ENCODE data around the gene DEFB108B. TPM values are rescaled to one million over a fixed set of nuclear protein-coding genes. Genes with fewer than 3 reads are reported as not detected.
"Not testable (repeated sequence)": the region's sequence is repeated elsewhere in the genome, so short reads cannot be mapped to it uniquely, and the experiment has no call there.

The DEFB108B gene
- not detected for polyA plus RNA-seq (2013, experiment 1 of 2)
- not detected for polyA plus RNA-seq (2013, experiment 2 of 2)

GRCh38 chr11:71832811-71833210, at the start of gene DEFB108B:
Gene DEFB108B, plus strand, starts transcription at chr11:71833200. Its CDS starts 0 bp downstream, at chr11:71833200.
- H3K9me3 ChIP-seq (ENCODE audit: control insufficient read depth, low read length); H3K4me1 ChIP-seq (ENCODE audit: control insufficient read depth, insufficient read depth, low read length, poor library complexity, severe bottlenecking); H3K4me3 ChIP-seq (ENCODE audit: extremely low read depth, insufficient read depth, low read length, poor library complexity, severe bottlenecking); H3K36me3 ChIP-seq (ENCODE audit: control insufficient read depth, insufficient read depth, low read length); H3K27ac ChIP-seq (ENCODE audit: low read depth, low read length, severe bottlenecking): not testable (repeated sequence)
- no CpG with 5 or more reads among the region's 1 CpG for WGBS, 2 experiments (ENCODE audit: insufficient coverage in 2 of 2)

GRCh38 chr11:71786114-71786847, 46.7 kb upstream of the DEFB108B start:
- Histone ChIP-seq H3K27ac (ENCODE audit: low read depth, low read length, severe bottlenecking) (peak overlapping the region; percentile 36), H3K4me3 (ENCODE audit: extremely low read depth, insufficient read depth, low read length, poor library complexity, severe bottlenecking) (peak overlapping the region; percentile 47)
- H3K36me3 ChIP-seq (ENCODE audit: control insufficient read depth, insufficient read depth, low read length); H3K9me3 ChIP-seq (ENCODE audit: control insufficient read depth, low read length); H3K4me1 ChIP-seq (ENCODE audit: control insufficient read depth, insufficient read depth, low read length, poor library complexity, severe bottlenecking): not testable (repeated sequence)
- WGBS, 2 experiments (ENCODE audit: insufficient coverage in 2 of 2), result 6 to 9% methylated on average over 14 to 27 of the region's 40 CpGs

DNA sequence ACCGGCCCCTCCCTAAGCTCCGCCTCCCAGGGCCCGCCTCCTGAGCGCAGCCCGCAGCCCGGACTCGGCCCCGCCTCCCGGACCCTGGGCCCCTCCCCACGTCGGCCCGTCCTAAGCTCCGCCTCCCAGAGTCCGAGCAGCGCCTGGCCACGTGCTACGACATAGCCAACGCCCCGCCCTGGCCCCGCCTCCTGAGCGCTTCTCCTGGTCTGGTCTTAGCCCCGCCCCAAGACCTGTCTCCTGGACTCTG, 46.2 kb upstream of the DEFB108B start:
- not testable (repeated sequence) for H3K36me3 ChIP-seq (ENCODE audit: control insufficient read depth, insufficient read depth, low read length); H3K9me3 ChIP-seq (ENCODE audit: control insufficient read depth, low read length); H3K4me1 ChIP-seq (ENCODE audit: control insufficient read depth, insufficient read depth, low read length, poor library complexity, severe bottlenecking)
- Histone ChIP-seq H3K4me3 (ENCODE audit: extremely low read depth, insufficient read depth, low read length, poor library complexity, severe bottlenecking) (peak overlapping the region; percentile 47), H3K27ac (ENCODE audit: low read depth, low read length, severe bottlenecking) (peak overlapping the region; percentile 49)
- 0% methylated on average over 11 to 12 of the region's 22 CpGs for WGBS, 2 experiments (ENCODE audit: insufficient coverage in 2 of 2)

- Histone ChIP-seq H3K4me1 (ENCODE audit: control insufficient read depth, insufficient read depth, low read length, poor library complexity, severe bottlenecking) (peaks cover 4% of the 10 kb centered on the region), H3K36me3 (ENCODE audit: control insufficient read depth, insufficient read depth, low read length) (no peaks in the 10 kb centered on the region), H3K27ac (ENCODE audit: low read depth, low read length, severe bottlenecking) (peak overlapping the region; percentile 74), H3K9me3 (ENCODE audit: control insufficient read depth, low read length) (no peaks in the 10 kb centered on the region), H3K4me3 (ENCODE audit: extremely low read depth, insufficient read depth, low read length, poor library complexity, severe bottlenecking) (peak overlapping the region; percentile 47)
- 0% methylated on average over 26 to 32 of the region's 62 CpGs for WGBS, 2 experiments (ENCODE audit: insufficient coverage in 2 of 2)
These were observed 45.7 kb upstream of the DEFB108B start for GRCh38 chr11:71787098-71787823.

GRCh38 chr11:71787824-71788454, 45.1 kb upstream of the DEFB108B start:
- H3K9me3 ChIP-seq (ENCODE audit: control insufficient read depth, low read length); H3K36me3 ChIP-seq (ENCODE audit: control insufficient read depth, insufficient read depth, low read length); H3K4me1 ChIP-seq (ENCODE audit: control insufficient read depth, insufficient read depth, low read length, poor library complexity, severe bottlenecking): not testable (repeated sequence)
- Histone ChIP-seq H3K27ac (ENCODE audit: low read depth, low read length, severe bottlenecking) (peak overlapping the region; percentile 74), H3K4me3 (ENCODE audit: extremely low read depth, insufficient read depth, low read length, poor library complexity, severe bottlenecking) (peak overlapping the region; percentile 47)
- 0 to 1% methylated on average over 13 to 15 of the region's 19 CpGs for WGBS, 2 experiments (ENCODE audit: insufficient coverage in 2 of 2)

DNA sequence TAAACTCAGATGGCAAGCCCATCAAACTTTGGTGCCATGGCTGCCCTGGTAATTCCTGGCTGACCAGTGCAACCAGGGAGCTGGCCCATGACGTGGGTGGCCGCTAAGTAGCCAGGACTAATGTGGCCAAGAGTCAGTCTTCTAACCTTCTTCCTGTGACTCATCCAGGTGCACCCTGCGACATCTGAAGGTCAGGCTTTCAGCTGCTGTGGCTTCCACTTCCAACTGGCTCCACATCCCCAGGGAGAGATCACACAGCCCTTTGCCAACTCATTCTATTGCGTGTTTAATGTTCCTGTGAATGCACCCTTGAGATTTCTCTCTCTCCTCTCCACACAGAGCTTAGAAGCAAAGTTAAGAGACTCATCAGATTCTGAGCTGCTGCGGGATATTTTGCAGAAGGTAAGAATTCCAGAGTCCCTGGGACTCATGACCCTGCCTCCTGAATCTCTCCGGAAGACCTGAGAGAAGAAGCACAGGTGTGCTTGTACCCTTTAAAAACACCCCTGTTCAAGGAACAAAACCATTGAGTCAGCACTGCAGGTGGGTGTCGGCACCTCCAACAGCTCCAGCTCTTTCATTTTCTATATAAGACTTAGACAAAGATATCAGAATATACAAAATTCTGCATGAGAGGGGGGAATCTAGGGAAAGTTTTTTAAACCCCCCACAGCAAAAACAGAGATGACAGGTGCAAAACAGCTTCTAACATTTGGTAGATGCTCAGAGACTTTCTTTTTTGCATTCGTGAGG, 43.4 kb upstream of the DEFB108B start:
- not testable (repeated sequence) for H3K9me3 ChIP-seq (ENCODE audit: control insufficient read depth, low read length); H3K4me3 ChIP-seq (ENCODE audit: extremely low read depth, insufficient read depth, low read length, poor library complexity, severe bottlenecking); H3K4me1 ChIP-seq (ENCODE audit: control insufficient read depth, insufficient read depth, low read length, poor library complexity, severe bottlenecking); H3K27ac ChIP-seq (ENCODE audit: low read depth, low read length, severe bottlenecking); H3K36me3 ChIP-seq (ENCODE audit: control insufficient read depth, insufficient read depth, low read length)
- 100% methylated on average over 1 to 2 of the region's 8 CpGs for WGBS, 2 experiments (ENCODE audit: insufficient coverage in 2 of 2)

DNA sequence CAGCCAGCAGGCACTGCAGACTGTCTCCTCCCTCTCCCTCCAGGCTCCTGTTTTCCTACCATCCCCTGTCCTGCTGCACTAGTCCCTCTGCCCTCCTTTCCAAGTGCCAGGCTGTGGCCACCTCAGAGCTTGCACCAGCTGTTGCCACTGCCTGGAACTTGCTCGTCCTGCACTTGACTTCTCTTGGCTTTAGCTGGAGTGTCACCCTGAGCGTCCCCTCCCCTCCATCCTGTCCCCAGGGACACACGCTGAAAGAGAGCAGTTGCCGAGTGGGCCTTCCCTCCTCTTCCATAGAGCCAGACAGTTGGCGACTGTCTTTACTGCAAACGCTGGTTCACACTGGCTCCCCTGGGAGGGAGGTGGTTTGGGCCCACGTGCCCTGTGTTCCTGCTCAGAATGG, 41.9 kb upstream of the DEFB108B start:
- H3K4me3 ChIP-seq (ENCODE audit: extremely low read depth, insufficient read depth, low read length, poor library complexity, severe bottlenecking); H3K36me3 ChIP-seq (ENCODE audit: control insufficient read depth, insufficient read depth, low read length); H3K9me3 ChIP-seq (ENCODE audit: control insufficient read depth, low read length); H3K4me1 ChIP-seq (ENCODE audit: control insufficient read depth, insufficient read depth, low read length, poor library complexity, severe bottlenecking); H3K27ac ChIP-seq (ENCODE audit: low read depth, low read length, severe bottlenecking): not testable (repeated sequence)
- WGBS, 2 experiments (ENCODE audit: insufficient coverage in 2 of 2), result 91 to 100% methylated on average over 2 to 4 of the region's 7 CpGs

- H3K27ac ChIP-seq (ENCODE audit: low read depth, low read length, severe bottlenecking); H3K4me3 ChIP-seq (ENCODE audit: extremely low read depth, insufficient read depth, low read length, poor library complexity, severe bottlenecking); H3K4me1 ChIP-seq (ENCODE audit: control insufficient read depth, insufficient read depth, low read length, poor library complexity, severe bottlenecking); H3K9me3 ChIP-seq (ENCODE audit: control insufficient read depth, low read length); H3K36me3 ChIP-seq (ENCODE audit: control insufficient read depth, insufficient read depth, low read length): not testable (repeated sequence)
- 91 to 100% methylated on average over 1 to 4 of the region's 6 CpGs for WGBS, 2 experiments (ENCODE audit: insufficient coverage in 2 of 2)
These were observed 40.3 kb upstream of the DEFB108B start for GRCh38 chr11:71792621-71793235.

DNA sequence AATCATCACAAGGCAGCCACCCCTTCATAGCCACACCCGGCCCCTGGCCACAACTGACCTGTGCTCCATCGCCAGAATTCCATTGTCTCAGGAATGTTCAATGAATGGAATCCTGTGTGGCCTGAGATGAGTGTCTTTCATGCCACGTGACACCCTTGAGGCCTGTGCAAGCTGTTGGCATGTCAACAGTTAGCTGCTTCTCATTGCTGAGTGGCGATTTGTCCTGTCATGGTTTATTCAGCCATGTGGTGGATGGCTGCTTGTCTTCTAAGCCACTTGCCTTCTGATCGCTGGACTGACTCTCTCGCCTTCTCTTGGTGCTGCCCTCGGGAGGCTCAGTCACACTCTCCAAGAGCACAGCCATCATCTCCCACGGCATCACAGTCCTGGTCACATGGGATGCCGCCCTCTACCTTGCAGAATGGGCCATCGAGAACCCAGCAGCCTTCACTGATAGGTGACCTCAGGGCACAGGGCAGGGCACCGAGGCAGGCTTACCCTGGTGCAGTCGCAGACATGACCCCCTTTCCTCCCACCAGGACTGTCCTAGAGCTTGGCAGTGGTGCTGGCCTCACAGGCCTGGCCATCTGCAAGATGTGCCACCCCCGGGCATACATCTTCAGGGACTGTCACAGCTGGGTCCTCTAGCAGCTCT, 38.5 kb upstream of the DEFB108B start:
- not testable (repeated sequence) for H3K4me1 ChIP-seq (ENCODE audit: control insufficient read depth, insufficient read depth, low read length, poor library complexity, severe bottlenecking); H3K9me3 ChIP-seq (ENCODE audit: control insufficient read depth, low read length); H3K36me3 ChIP-seq (ENCODE audit: control insufficient read depth, insufficient read depth, low read length); H3K27ac ChIP-seq (ENCODE audit: low read depth, low read length, severe bottlenecking); H3K4me3 ChIP-seq (ENCODE audit: extremely low read depth, insufficient read depth, low read length, poor library complexity, severe bottlenecking)
- WGBS, 2 experiments (ENCODE audit: insufficient coverage in 2 of 2), result 92 to 95% methylated on average over 7 to 9 of the region's 13 CpGs

- H3K9me3 ChIP-seq (ENCODE audit: control insufficient read depth, low read length); H3K27ac ChIP-seq (ENCODE audit: low read depth, low read length, severe bottlenecking); H3K4me3 ChIP-seq (ENCODE audit: extremely low read depth, insufficient read depth, low read length, poor library complexity, severe bottlenecking); H3K36me3 ChIP-seq (ENCODE audit: control insufficient read depth, insufficient read depth, low read length); H3K4me1 ChIP-seq (ENCODE audit: control insufficient read depth, insufficient read depth, low read length, poor library complexity, severe bottlenecking): not testable (repeated sequence)
- WGBS, 2 experiments (ENCODE audit: insufficient coverage in 2 of 2), result 71 to 93% methylated on average over 3 to 5 of the region's 5 CpGs
These were observed 37.8 kb upstream of the DEFB108B start for GRCh38 chr11:71795236-71795635.
